EH (cell line): ENCODE measurements around the gene RFC3.
"Not testable (repeated sequence)": the region's sequence is repeated elsewhere in the genome, so short reads cannot be mapped to it uniquely, and the experiment has no call there.

ENCODE experiments used
- DNase-seq: peaks from one replicate; pipeline ENCODE4 v3.0.0-alpha.2; 2015; ENCODE audit warnings: low read depth

The RFC3 gene, protein sequence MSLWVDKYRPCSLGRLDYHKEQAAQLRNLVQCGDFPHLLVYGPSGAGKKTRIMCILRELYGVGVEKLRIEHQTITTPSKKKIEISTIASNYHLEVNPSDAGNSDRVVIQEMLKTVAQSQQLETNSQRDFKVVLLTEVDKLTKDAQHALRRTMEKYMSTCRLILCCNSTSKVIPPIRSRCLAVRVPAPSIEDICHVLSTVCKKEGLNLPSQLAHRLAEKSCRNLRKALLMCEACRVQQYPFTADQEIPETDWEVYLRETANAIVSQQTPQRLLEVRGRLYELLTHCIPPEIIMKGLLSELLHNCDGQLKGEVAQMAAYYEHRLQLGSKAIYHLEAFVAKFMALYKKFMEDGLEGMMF

DNA sequence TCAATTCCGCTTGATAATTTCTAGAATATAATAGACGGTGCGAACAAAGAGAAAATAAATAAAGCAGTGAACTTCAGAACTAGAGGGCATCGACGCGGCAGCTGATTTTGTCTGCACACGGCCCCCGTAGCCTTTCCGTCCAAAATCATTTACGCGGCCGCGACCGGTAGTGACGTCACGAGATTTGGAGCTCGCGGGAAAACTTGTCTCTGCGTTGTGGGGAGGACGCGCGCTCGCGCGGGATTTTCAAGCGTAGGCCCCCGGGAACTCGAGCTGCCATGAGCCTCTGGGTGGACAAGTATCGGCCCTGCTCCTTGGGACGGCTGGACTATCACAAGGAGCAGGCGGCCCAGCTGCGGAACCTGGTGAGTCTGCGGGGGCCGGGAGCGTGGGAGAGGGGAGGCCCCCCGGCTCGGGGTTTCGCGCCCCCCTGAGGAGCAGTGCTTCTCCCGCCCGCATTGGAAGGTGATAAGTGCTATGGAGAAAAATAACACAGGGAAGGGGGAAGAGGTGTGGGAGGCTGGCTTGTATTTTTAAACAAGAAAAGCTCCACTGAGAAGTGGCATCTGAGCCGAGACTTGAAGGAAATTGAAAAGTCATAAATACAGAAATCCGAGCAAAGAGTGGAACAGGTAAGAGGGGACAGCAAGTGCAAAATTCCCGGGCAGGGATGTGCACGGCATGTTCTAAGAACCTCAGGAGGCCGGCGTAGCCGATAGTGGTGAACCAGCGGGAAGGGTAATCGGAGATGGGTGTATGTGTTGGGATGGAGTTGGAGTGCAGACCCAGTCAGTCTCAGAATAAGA, at the start of gene RFC3:
RFC3 (plus strand) TSS at position 249 of the 806 bp plus-strand sequence; CDS start at position 279, 30 bp downstream.
- peak; percentile 94 for DNase-seq

DNA sequence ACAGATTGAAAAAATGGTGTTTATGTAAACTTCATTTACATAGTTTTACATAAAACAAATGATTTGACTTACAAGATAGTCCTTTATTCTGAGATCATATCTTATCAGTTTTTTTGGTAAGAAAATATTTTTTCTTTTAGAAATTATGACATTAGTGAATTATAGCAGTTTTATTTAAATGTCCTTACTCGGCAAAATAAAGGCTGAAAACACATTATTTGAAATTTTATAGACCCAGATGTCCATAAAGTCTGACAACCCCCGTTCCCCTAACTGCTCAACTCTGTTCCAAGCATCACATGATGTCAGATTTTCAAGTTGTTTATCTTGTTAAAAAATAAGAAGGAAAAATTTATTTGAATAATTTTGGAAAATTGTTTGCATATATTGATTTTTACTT, 46.7 kb upstream of the RFC3 start:
- no peak for DNase-seq

DNA sequence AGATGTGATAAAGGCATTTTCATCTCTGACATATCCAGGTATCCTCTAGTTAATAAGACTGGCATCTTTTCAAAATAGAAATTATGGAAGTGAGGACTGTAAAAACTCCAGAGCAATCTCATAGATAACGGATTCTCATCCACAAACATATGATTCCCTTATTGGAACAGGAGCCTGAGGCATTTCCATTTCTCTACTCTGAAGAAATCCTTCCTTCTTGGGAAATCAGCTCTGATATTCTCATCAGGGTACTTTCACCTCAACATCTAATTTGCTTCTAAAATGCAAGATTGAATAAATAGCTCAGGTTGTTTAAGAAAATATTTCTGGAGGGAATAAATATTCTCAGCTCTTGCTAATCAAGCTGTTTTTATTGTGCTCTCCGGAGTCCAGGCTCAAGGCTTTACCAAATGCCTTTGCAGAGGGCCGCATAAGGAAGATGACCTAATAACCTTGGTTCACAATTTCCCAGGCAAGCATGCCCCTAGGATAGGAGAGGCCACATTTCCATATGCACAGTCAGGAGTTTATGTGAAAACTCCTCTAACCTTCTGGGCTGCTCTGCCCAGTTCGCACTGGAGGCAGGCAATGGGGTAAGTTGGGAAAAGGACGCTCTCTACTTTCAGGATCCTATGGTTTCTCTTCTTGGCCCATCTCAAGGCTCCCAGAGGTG, 44.0 kb upstream of the RFC3 start:
- DNase-seq: no peak

DNA sequence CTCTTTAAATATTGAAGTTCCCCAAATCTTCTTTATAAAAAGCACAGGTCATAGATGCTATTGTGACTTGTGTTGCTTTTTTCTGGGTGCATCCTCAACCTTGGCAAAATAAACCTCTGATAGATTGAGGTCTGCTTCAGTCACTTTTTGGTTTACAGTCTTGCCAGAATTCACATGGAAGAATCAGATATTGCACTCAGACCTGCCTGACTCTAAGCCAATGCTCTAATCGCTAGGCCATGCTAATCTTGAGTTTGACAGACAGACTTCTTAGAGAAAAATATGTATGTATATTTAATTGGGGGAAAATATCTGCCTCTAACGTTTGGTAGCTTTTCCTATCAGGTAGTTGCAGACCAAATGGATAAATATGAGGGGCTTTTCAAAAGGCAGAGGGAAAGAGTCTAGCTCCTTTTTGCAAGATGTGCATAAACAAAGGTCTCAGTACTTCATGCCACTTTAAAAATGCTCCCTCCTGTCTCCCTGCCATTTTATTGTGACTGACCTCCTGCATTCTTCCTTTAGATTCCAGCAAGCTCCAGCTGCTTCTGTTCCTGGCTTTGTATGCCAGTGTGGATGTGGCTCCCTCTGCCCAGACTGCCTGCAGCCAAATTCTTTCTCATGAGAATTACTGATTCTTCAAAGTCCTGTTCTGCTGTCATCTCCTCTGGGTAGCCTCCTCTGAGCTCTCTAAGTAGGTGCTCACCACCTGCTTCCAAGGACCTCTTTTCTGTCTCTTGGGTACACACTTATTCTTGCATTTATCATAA, 42.4 kb upstream of the RFC3 start:
- no peak for DNase-seq

DNA sequence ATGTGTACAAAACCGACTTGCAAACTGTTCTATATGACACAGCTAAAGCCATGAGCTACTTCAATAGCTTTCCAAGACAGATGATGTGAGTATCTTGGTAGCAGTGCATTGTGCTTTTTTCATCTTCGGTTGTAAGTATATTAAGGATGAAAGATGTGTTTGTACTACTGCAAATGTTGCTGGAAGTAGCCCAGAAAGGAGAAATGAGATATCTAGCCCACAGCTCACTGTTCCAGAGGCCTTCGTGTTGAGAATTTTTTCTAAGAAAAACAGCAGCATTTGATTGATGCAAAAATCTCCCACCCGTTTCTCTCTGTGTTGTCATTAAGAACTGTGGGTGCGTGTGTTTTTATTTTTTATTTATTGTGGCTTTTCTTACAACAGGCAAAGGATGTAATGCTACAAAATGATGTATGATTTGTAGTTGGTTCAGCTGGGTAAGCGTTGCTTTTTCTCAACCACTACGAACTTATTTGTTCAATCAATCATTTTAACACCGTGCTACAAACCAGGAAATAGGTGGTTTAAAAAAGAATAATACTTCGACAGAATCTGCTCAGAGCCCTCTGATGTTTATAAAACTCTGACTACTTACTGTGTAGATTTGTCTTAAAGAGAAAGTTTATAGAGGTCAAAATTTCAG, 41.6 kb upstream of the RFC3 start:
- no peak for DNase-seq

DNA sequence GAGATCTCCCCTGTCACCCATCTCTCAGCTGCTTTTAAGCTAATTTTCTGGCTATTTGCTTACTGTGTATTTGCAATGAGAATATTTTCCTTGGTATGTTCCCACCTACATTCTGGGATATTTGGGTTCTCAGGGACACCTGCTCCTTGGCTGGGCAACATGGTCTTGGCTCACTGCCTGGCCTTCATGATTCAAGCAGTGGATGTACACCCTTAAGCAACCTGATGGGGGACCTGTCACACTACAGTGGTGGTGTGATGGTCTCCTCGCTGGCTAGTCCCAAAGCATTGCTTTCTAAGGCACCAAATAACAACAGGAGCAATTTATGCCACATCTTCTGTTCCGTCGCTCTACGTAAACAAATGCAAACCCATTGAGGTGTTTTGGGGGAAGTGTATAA, 35.3 kb upstream of the RFC3 start:
- DNase-seq: no peak

DNA sequence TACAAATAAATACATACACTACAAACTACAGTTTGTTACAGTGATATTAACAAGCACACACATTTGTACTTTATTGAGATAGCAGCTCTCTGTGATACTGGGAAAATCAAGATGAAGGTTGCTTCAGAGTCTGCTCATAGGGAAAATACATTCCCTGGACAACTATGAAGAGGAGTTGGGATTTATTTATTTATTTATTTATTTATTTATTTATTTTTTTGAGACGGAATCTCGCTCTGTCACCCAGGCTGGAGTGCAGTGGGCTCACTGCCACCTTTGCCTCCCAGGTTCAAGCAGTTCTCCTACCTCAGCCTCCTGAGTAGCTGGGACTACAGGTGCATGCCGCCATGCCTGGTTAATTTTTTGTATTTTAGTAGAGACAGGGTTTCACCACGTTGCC, 34.7 kb upstream of the RFC3 start:
- not testable (repeated sequence) for DNase-seq

DNA sequence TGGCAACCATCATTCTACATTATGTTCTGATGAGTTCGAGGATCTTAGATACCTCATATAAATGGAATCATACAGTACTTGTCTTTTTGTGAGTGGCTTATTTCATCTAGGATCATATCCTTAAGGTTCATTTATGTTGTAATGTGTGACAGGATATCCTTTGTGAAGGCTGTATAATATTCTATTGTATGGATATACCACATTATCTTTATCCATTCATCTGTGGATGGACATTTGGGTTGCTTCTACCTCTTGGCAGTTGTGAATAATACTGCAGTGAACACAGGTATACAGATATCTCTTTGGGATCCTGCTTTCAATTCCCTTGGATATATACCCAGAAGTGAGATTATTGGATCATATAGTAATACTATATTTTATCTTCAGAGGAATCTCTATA, 33.2 kb upstream of the RFC3 start:
- DNase-seq: no peak

DNA sequence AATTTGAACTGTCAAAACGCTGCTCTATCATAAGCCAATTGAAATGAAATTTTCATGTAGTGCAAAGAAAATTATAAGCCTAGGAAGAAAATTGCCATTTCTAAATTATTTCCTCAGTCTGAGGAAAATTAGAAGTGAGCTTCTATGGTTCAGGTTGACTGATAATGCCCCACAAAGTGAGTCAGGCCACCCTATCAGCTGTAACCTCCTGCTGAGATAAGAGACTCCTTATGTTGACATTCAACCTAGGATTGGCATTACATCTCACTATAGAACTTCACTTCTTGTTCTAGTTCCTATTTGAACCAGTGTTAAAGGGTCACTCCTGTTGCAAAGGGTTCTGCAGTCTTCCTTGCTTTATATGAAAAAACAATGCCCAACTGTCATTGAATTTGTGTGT, 32.6 kb upstream of the RFC3 start:
- no peak for DNase-seq

DNA sequence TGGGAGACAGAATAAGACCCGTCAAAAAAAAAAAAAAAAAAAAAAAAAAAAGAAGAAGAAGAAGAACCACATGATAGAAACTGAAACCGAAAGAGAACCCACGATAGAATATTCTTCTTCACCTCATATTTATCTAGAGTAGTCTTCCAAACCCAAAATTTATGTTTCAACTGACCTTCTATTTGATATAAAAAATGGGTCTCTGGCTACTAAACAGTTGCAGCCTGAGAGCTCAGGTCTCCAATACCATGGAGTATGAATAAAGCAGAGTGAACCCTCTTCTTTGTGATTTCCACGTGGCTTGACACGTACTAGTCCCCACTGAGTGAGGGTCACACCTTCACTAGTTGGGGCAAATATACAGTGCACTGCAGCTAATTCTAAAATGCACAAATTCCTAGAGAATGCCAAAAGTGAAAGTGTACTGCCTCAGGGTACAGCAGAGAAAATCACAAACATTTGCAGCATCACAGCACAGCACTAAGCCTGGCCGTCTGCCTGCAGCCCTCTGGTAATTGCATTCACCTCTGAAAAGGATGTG, 30.8 kb upstream of the RFC3 start:
- DNase-seq: peak; percentile 54

DNA sequence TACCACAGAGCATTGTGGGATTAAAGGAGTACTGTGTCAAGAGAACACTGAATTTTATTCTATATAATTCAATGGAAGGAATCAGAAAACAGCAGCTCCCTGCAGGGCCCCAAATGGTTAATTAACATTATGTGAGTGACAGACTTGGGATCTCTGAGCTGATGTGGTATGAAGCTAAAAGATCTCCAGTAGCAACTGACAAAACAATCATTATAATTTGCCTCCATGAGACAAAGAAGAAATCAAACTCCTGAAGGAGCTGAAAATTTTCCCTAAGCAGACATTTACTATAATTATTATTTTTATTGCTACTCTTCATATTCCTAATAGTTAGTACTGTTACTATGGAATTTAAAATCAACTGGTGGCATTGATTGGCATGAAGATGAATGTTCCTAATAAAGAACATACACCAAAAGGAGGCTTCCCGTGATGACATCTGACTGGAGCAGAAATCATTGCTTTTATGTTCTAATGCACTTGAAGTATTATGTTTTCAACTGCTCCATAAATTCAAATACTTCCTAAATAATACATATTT, 28.8 kb upstream of the RFC3 start:
- DNase-seq: no peak

DNA sequence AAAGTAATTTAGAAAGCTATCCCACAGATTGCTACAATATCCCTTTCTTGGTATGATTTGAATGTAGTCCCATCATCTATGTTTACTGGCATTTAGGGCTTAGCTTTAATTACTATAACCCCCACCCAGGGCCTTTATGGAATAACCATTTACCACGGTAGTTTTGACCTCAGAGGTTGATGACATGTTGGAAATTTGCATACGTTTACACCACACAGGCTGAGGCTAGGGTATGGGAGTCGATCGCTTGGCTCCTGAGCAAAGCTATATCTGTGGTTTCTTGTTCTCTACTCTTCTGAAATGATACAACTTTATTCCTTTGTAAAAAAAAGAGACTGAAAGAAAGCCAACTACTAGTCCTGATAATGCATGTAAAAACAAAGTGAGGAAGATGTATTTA, 28.2 kb upstream of the RFC3 start:
- no peak for DNase-seq

DNA sequence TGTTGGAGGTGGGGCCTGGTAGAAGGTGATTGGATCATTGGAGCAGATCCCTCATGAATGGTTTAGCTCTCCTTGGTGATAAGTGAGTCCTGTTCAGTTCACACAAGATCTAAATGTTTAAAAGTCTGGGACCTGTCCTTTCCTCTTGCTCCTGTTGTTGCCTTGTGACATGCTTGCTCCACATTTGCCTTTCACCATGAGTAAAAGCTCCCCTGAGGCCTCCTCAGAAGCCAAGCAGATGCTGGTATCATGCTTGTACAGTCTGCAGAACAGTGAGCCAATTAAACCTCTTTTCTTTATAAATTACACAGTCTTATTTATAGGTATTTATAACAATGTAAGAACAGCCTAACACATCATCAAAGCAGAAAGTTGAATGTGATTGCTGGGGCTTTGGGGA, 24.2 kb upstream of the RFC3 start:
- DNase-seq: no peak

DNA sequence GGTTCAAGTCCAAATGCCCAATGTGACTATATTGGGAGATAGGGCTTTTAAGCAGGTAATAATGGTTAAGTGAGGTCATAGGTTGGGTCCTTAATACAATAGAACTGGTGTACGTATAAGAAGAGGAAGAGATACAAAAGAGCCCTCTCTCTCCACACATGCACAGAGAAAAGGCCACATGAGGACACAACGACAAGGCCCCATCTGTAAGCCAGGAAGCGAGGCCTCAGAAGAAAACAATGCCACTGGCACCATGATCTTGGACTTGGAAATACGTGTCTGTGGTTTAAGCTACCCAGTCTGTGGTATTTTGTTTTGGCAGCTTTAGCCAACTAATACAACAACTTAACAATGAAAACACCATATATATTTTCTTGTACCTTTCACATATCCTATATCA, 23.4 kb upstream of the RFC3 start:
- DNase-seq: peak; percentile 9

DNA sequence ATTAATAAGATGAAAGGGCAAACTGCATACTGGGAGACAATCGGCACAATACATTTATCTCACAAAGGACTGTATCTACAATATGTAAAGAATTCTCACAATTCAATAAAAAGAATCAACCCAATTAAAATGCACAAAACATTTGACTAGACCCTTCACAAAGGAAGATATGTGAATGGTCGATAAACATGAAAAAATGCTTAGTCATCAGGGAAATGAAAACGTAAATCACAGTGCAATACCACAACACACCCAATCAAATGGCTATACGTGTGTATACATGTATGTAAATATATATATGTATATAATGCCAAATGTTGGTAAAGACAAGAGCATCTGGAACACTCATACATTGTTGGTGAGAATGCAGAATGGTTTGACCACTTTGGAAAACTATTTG, 21.9 kb upstream of the RFC3 start:
- no peak for DNase-seq

DNA sequence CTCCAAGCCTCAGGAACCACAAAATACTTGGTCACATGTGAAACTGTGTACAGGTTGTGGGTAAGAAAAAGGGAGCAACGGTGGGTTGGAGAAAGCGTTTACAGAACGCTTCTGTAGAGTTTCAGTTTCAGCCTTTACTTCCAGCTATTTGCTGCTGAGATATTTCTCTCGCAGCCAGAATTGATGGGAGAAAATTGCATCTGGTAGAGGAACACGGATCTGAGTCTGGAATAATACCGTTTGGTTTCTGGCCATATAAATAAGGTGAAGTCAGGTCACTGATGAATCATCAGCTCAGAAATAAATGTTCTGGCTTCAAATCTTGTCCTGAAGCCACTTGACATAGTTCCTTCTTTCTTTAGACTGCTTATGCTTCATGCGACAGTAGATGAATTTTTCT, 20.3 kb upstream of the RFC3 start:
- peak; percentile 30 for DNase-seq

DNA sequence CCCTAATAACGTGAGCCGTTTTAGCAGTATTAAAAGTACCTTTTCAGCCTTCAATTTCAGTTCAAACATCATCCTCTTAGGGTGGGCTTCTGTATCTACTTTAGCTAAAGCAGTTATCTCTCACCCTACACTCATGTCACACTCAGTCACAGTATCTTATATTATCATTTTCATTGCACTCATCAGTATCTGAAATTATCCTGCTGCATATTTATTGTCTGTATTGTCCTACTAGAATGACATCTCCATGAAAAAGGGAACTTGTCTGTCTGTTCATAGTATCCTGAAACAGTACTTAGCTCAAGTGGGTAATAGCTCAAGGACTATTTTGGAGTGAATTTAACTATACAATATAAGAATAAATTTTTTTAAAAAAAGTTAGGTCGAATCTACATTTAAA, 19.9 kb upstream of the RFC3 start:
- DNase-seq: no peak

DNA sequence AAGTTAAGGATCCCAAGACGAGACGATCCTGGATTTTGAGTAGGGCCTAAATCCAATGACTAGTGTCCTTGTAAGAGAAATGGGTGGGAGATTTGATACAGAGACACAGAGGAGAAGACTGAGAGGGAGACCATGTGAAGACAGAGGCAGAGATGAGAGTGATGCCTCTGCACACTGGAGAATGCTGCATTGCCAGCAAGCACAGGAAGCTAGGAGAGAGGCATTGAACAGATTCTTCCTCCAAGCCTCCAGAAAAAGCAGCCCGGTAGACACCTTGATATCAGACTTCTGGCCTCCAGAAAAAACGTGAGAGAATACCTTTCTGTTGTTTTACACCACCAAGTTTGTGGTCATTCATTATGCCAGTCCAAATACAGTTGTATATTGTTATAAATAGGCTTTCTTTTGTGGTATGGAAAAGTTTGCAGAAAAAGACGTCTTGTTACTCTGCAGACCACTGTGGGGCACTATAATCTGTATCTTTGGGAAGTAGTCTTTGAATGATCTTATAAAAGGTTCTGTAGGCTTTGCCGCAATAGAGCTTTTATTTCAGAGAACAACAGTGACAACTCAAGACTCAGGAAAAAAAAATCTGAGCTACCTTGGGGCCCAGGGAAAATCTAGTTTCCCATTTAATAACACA, 17.9 kb upstream of the RFC3 start:
- DNase-seq: peak; percentile 47

DNA sequence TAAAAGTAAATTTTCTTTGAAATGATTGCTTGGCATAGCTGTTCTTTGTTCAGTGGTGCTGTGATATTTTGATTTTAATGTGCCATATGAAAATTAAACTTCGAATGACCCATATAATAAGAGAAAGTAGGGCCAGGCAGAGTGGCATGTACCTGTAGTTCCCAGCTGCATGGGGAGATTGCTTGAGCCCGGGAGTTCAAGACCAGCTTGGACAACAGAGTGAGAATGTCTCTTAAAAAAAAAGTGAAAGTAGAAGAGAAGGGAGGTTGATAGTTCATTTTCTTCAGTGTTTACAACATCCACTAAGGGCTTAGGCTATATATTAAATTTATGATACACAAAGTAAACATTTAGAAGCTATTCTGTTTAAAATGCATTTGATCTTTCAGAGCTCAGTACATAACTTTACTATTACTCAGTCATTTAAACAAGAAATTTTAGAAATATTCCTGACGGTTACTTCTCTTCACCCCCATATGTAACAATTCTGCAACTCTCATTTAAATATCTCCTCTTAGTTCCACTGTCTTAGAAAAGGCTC, 17.2 kb upstream of the RFC3 start:
- DNase-seq: no peak
